NCI-H774 (cell line): Measurements from ENCODE around the gene KIF11.

Source experiments
- DNase-seq: peaks from one replicate; lab custom pipeline; 2025; lab: John Stamatoyannopoulos, UW

KIF11 gene

GRCh38 chr10:92681306-92681834, 88.4 kb downstream of the KIF11 start:
- DNase-seq, result no peak

- DNase-seq, result no peak
Observed at GRCh38 chr10:92688573-92688926, 95.6 kb downstream of the KIF11 start.

GRCh38 chr10:92688927-92689662, 96.2 kb downstream of the KIF11 start:
- no peak for DNase-seq

- DNase-seq, result peak; percentile 59
Observed at GRCh38 chr10:92689663-92690210, 96.8 kb downstream of the KIF11 start, which contains the start of gene HHEX. Gene HHEX (plus strand): TSS chr10:92689955. CDS start chr10:92689987, 32 bp downstream.

- DNase-seq, result no peak
Observed at GRCh38 chr10:92690211-92690914, 97.4 kb downstream of the KIF11 start.

GRCh38 chr10:92690915-92691590, 98.1 kb downstream of the KIF11 start:
- no peak for DNase-seq

- no peak for DNase-seq
Observed at GRCh38 chr10:92691591-92692079, 98.7 kb downstream of the KIF11 start.

- no peak for DNase-seq
Observed at GRCh38 chr10:92692080-92692671, 99.2 kb downstream of the KIF11 start.

GRCh38 chr10:92692697-92693533, 100.0 kb downstream of the KIF11 start:
- DNase-seq, result no peak

- DNase-seq, result no peak
Observed at GRCh38 chr10:92693534-92693893, 100.6 kb downstream of the KIF11 start.

GRCh38 chr10:92695679-92696605, 103.0 kb downstream of the KIF11 start:
- DNase-seq, result no peak

GRCh38 chr10:92696606-92697383, 103.9 kb downstream of the KIF11 start:
- no peak for DNase-seq

- no peak for DNase-seq
Observed at GRCh38 chr10:92697663-92698511, 105.0 kb downstream of the KIF11 start.

- no peak for DNase-seq
Observed at GRCh38 chr10:92699193-92699517, 106.2 kb downstream of the KIF11 start.

GRCh38 chr10:92699518-92700381, 106.8 kb downstream of the KIF11 start:
- DNase-seq, result no peak

- DNase-seq, result no peak
Observed at GRCh38 chr10:92702301-92702916, 109.5 kb downstream of the KIF11 start.
